ENCODE data around the gene SPRED2.

DNA sequence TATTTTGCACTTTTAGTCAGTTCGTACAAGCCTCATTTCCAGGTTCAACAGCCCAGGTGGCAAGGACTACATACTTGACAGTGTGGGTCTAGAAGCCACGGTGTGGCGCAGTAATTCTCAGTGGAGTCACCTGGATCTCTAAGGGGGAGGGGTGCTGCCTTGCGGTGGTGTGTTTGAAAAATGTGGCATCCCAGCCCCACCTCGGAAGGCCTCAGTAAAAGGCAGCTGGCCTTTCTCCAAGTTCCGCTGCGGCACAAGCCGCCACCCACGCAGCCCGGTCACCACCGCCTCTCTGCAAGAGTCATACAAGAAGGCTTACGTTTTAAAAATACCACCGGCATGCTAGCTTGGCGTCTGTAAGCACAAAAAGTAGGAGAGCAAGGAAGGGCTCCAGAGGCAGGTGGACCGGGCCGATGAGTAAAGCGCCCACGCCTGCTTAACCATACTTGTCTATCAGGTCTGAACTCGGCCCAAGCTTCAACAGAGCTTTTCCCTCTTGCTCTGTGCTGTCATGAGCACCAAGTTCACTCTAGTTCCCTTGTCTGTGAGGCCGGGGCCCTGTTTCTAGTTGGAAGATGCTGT is 49.5 kb downstream of the SPRED2 start:
- TF ChIP-seq, protein P1, sequence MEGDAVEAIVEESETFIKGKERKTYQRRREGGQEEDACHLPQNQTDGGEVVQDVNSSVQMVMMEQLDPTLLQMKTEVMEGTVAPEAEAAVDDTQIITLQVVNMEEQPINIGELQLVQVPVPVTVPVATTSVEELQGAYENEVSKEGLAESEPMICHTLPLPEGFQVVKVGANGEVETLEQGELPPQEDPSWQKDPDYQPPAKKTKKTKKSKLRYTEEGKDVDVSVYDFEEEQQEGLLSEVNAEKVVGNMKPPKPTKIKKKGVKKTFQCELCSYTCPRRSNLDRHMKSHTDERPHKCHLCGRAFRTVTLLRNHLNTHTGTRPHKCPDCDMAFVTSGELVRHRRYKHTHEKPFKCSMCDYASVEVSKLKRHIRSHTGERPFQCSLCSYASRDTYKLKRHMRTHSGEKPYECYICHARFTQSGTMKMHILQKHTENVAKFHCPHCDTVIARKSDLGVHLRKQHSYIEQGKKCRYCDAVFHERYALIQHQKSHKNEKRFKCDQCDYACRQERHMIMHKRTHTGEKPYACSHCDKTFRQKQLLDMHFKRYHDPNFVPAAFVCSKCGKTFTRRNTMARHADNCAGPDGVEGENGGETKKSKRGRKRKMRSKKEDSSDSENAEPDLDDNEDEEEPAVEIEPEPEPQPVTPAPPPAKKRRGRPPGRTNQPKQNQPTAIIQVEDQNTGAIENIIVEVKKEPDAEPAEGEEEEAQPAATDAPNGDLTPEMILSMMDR (IDR thresholded peaks at IDR 0.05) = peak; percentile 49
- TF ChIP-seq EP300 (IDR thresholded peaks at IDR 0.05) (peak in 1 of 2 experiments; percentile 36; a peak in 1 of 5 replicates), FOSL2 (IDR thresholded peaks at IDR 0.05) (no peak), FOSL2 (CRISPR knock-in tag; IDR thresholded peaks at IDR 0.05) (peak; percentile 23; the same call in 1 of the 2 replicates)
